Neutrophil (primary cell): Measurements from ENCODE around the gene XRCC2.

Experiments used
- H3K27ac ChIP-seq: fragments of 200-600 bp; sonication (generic); 2 replicates; pipeline ENCODE4 v1.5.1; 2016; ENCODE audit warnings: mild to moderate bottlenecking, moderate library complexity
- H3K27me3 ChIP-seq: fragments of 200-600 bp; sonication (generic); 2 replicates; pipeline ENCODE4 v1.6.0; 2016; ENCODE audit warnings: mild to moderate bottlenecking
- H3K36me3 ChIP-seq: fragments of 200-600 bp; sonication (generic); 2 replicates; pipeline ENCODE4 v1.5.1; 2017
- H3K4me1 ChIP-seq, 2 experiments: fragments of 200-600 bp in 1 of 2; sonication (generic) in 1 of 2; 1 replicate in 1 of 2; 2 replicates in 1 of 2; pipeline versions ENCODE4 v1.5.1 to v1.6.1; 2013 to 2016; ENCODE audit warnings: low read depth in 1 of 2, low read length in 1 of 2, mild to moderate bottlenecking in 1 of 2, moderate library complexity in 1 of 2; ENCODE audit not compliant: control insufficient read depth in 1 of 2, insufficient read depth in 1 of 2
- H3K4me3 ChIP-seq, 2 experiments: fragments of 200-600 bp in 1 of 2; sonication (generic) in 1 of 2; 1 replicate in 1 of 2; 2 replicates in 1 of 2; pipeline ENCODE4 v1.5.1; 2013 to 2016; ENCODE audit warnings: low read depth in 1 of 2, low read length in 1 of 2, mild to moderate bottlenecking in 1 of 2, moderate library complexity in 1 of 2
- H3K9me3 ChIP-seq: fragments of 200-600 bp; sonication (generic); 2 replicates; pipeline ENCODE4 v1.5.1; 2016
- CTCF ChIP-seq: fragments of 200-600 bp; sonication (generic); IDR thresholded peaks from 2 replicates; pipeline ENCODE4 v1.5.1; 2016; ENCODE audit warnings: antibody characterized with exemption

Gene XRCC2

GRCh38 chr7:152608208-152608607 is 67.7 kb downstream of the XRCC2 start:
- Histone ChIP-seq H3K27me3 (peaks cover 1% of the 10 kb centered on the region), H3K36me3 (no peaks in the 10 kb centered on the region), H3K4me1 (no peaks in the 10 kb centered on the region), H3K9me3 (no peaks in the 10 kb centered on the region), H3K4me3 (no peak overlapping the region), H3K27ac (no peak overlapping the region)
- TF ChIP-seq CTCF, result no peak

GRCh38 chr7:152607007-152607406 is 68.9 kb downstream of the XRCC2 start:
- no peak for TF ChIP-seq CTCF
- Histone ChIP-seq H3K9me3 (no peaks in the 10 kb centered on the region), H3K36me3 (no peaks in the 10 kb centered on the region), H3K27me3 (peaks cover 5% of the 10 kb centered on the region), H3K4me1 (no peaks in the 10 kb centered on the region), H3K4me3 (no peak overlapping the region), H3K27ac (no peak overlapping the region)

- H3K27me3 ChIP-seq, result peaks cover 5% of the 10 kb centered on the region
- H3K36me3 ChIP-seq, result no peaks in the 10 kb centered on the region
- H3K4me1 ChIP-seq, result no peaks in the 10 kb centered on the region
- no peaks in the 10 kb centered on the region for H3K9me3 ChIP-seq
- TF ChIP-seq CTCF, result no peak
- no peak overlapping the region for H3K4me3 ChIP-seq
- H3K27ac ChIP-seq, result no peak overlapping the region
These were observed 73.0 kb downstream of the XRCC2 start for GRCh38 chr7:152602962-152603361.

- H3K27ac ChIP-seq, result no peak overlapping the region
- no peaks in the 10 kb centered on the region for H3K4me1 ChIP-seq
- H3K9me3 ChIP-seq, result no peaks in the 10 kb centered on the region
- no peaks in the 10 kb centered on the region for H3K36me3 ChIP-seq
- H3K4me3 ChIP-seq, result no peak overlapping the region
- peaks cover 5% of the 10 kb centered on the region for H3K27me3 ChIP-seq
- no peak for TF ChIP-seq CTCF
These were observed 74.6 kb downstream of the XRCC2 start for GRCh38 chr7:152601305-152601798.

- Histone ChIP-seq H3K9me3 (no peaks in the 10 kb centered on the region), H3K27me3 (peaks cover 5% of the 10 kb centered on the region)
These were observed 75.7 kb downstream of the XRCC2 start for GRCh38 chr7:152600266-152600665.

More at GRCh38 chr7:152600266-152600665, 75.7 kb downstream of the XRCC2 start:
- no peak for TF ChIP-seq CTCF
- Histone ChIP-seq H3K4me3 (no peak overlapping the region), H3K36me3 (no peaks in the 10 kb centered on the region), H3K27ac (no peak overlapping the region), H3K4me1 (no peaks in the 10 kb centered on the region)
